HCT116 (cell line): ENCODE data around the gene NR5A2. TPM values are rescaled to one million over a fixed set of nuclear protein-coding genes. Genes with fewer than 3 reads are reported as not detected.

Source experiments
- ATAC-seq: fragments of 200-7000 bp; cut with Tn5 transposase; 2 replicates; pipeline ENCODE4 v1.9.1; 2020; ENCODE audit warnings: mild to moderate bottlenecking, moderate library complexity
- BruUV-seq: library from RNA; stranded (reverse); fragments of 400-500 nt; replicated peaks from 2 replicates; lab custom pipeline; 2021; lab: Mats Ljungman, UMichigan
- CTCF ChIA-PET: fragments of 300-600 bp; sonication (Branson Sonifier 250); formaldehyde crosslinking; loops from one replicate; lab custom pipeline; 2021; ENCODE audit warnings: antibody characterized with exemption; lab: Charles Lee
- POLR2A ChIA-PET: fragments of 300-600, 350-600 bp; sonication (Branson Sonifier 250); formaldehyde crosslinking; loops from one replicate; lab custom pipeline; 2021; ENCODE audit warnings: antibody characterized with exemption; lab: Charles Lee
- RAD21 ChIA-PET, 2 experiments: fragments of 300-600 bp; sonication (Branson Sonifier 250); formaldehyde crosslinking; loops; one replicate each; lab custom pipeline; 2023; ENCODE audit warnings: low total read pairs in 2 of 2; ENCODE audit not compliant: uncharacterized antibody in 2 of 2, unreplicated experiment in 2 of 2, low non-redundant PET in 1 of 2; lab: Charles Lee
- DNase-seq: peaks from one replicate; pipeline ENCODE4 v3.0.0-alpha.2; 2010; ENCODE audit warnings: low read depth, low spot score
- H2AFZ ChIP-seq: fragments of 200-600 bp; shearing (Covaris generic), sonication (generic); 2 replicates; pipeline ENCODE4 v1.6.1; 2017; ENCODE audit warnings: low read depth, mixed run types, mixed read lengths, antibody characterized with exemption, low read length; ENCODE audit not compliant: poor library complexity, severe bottlenecking
- H3K27ac ChIP-seq: 2 replicates; pipeline ENCODE4 v1.5.1; 2012; ENCODE audit warnings: low read depth, low read length
- H3K27me3 ChIP-seq: fragments of 200-600 bp; sonication (generic); 2 replicates; pipeline ENCODE4 v1.6.1; 2016; ENCODE audit warnings: mixed run types, low read length, mixed read lengths; ENCODE audit not compliant: insufficient read depth
- H3K36me3 ChIP-seq, 2 experiments: fragments of 200-500 bp in 1 of 2; fragments of 200-600 bp in 1 of 2; sonication (Bioruptor generic) in 1 of 2; sonication (generic) in 1 of 2; 2 replicates each; pipeline versions ENCODE4 v1.5.1 to v1.6.1; 2014 to 2016; ENCODE audit warnings: low read length in 2 of 2, inconsistent platforms in 1 of 2, mixed read lengths in 1 of 2, mixed run types in 1 of 2; ENCODE audit not compliant: insufficient read depth in 2 of 2, control insufficient read depth in 1 of 2
- H3K4me1 ChIP-seq, 2 experiments: fragments of 200-600 bp in 1 of 2; sonication (generic) in 1 of 2; 2 replicates each; pipeline versions ENCODE4 v1.5.1 to v1.6.1; 2012 to 2017; ENCODE audit warnings: low read length in 2 of 2, inconsistent platforms in 1 of 2, mild to moderate bottlenecking in 1 of 2, mixed read lengths in 1 of 2, mixed run types in 1 of 2, moderate library complexity in 1 of 2; ENCODE audit not compliant: insufficient read depth in 2 of 2, control insufficient read depth in 1 of 2
- H3K4me2 ChIP-seq: fragments of 200-600 bp; sonication (generic); 2 replicates; pipeline ENCODE4 v1.6.1; 2017; ENCODE audit warnings: mixed run types, low read length, mixed read lengths
- H3K4me3 ChIP-seq, 2 experiments: fragments of 200-600 bp in 1 of 2; sonication (generic) in 1 of 2; replicated peaks in 1 of 2; 2 replicates each; pipeline ENCODE4 v1.5.1; 2011 to 2016; ENCODE audit warnings: low read length in 2 of 2, control low read depth in 1 of 2, low read depth in 1 of 2, mild to moderate bottlenecking in 1 of 2, mixed read lengths in 1 of 2, mixed run types in 1 of 2
- H3K79me2 ChIP-seq: fragments of 200-600 bp; sonication (generic); 2 replicates; pipeline ENCODE4 v1.6.1; 2017; ENCODE audit warnings: mild to moderate bottlenecking, mixed run types, low read length, moderate library complexity, mixed read lengths; ENCODE audit not compliant: insufficient read depth
- H3K9ac ChIP-seq: fragments of 200-600 bp; sonication (generic); 2 replicates; pipeline ENCODE4 v1.6.1; 2016; ENCODE audit warnings: low read length, mixed read lengths
- H3K9me2 ChIP-seq: fragments of 200-600 bp; sonication (generic), shearing (Covaris generic); 2 replicates; pipeline ENCODE4 v1.6.1; 2017; ENCODE audit warnings: mixed run types, mild to moderate bottlenecking, moderate library complexity; ENCODE audit not compliant: insufficient read depth
- H3K9me3 ChIP-seq, 2 experiments: fragments of 200-500 bp in 1 of 2; fragments of 200-600 bp in 1 of 2; sonication (Bioruptor generic) in 1 of 2; sonication (generic) in 1 of 2; 2 replicates each; pipeline ENCODE4 v1.6.1; 2014 to 2017; ENCODE audit warnings: low read length in 2 of 2, mixed read lengths in 2 of 2, inconsistent platforms in 1 of 2, low read depth in 1 of 2, mild to moderate bottlenecking in 1 of 2, mixed run types in 1 of 2, moderate library complexity in 1 of 2; ENCODE audit not compliant: control insufficient read depth in 1 of 2, insufficient read depth in 1 of 2
- H4K20me1 ChIP-seq: fragments of 200-600 bp; sonication (generic), shearing (Covaris generic); 2 replicates; pipeline ENCODE4 v1.6.1; 2017; ENCODE audit warnings: mixed run types, mild to moderate bottlenecking, moderate library complexity; ENCODE audit not compliant: insufficient read depth
- CEBPB ChIP-seq: IDR thresholded peaks from 2 replicates; pipeline ENCODE4 v1.6.1; 2012; ENCODE audit warnings: low read depth
- EZH2phosphoT487 ChIP-seq: fragments of 200-600 bp; IDR thresholded peaks from 2 replicates; pipeline ENCODE4 v1.6.1; 2018; ENCODE audit warnings: antibody characterized with exemption, borderline replicate concordance
- JUND ChIP-seq: IDR thresholded peaks from 2 replicates; pipeline ENCODE4 v1.6.1; 2012
- MAX ChIP-seq: IDR thresholded peaks from 2 replicates; pipeline ENCODE4 v1.6.1; 2012
- POLR2A ChIP-seq: IDR thresholded peaks from 2 replicates; pipeline ENCODE4 v1.7.0; 2011; ENCODE audit warnings: borderline replicate concordance; ENCODE audit not compliant: insufficient read depth, insufficient read length; ENCODE audit errors: extremely low read depth
- RAD21 ChIP-seq: IDR thresholded peaks from 2 replicates; pipeline ENCODE4 v1.6.1; 2012; ENCODE audit warnings: low read depth, mild to moderate bottlenecking
- SIN3A ChIP-seq: IDR thresholded peaks from 2 replicates; pipeline ENCODE4 v1.6.1; 2012; ENCODE audit warnings: low read depth
- TCF7L2 ChIP-seq: IDR thresholded peaks from 2 replicates; pipeline ENCODE4 v1.7.0; 2011; ENCODE audit warnings: borderline replicate concordance, inconsistent platforms; ENCODE audit not compliant: insufficient read depth, insufficient read length; ENCODE audit errors: extremely low read depth
- ZFX ChIP-seq: fragments of 450-650 bp; IDR thresholded peaks from 2 replicates; pipeline ENCODE4 v1.6.1; 2017
- ZNF274 ChIP-seq: fragments of 200-500 bp; sonication (Bioruptor generic); IDR thresholded peaks from 2 replicates; pipeline ENCODE4 v1.6.1; 2014; ENCODE audit warnings: mild to moderate bottlenecking, low read depth, low read length, inconsistent platforms
- intact Hi-C: fragments of 100-400 bp; cut with micrococcal nuclease; formaldehyde crosslinking; loops from 2 replicates; pipeline ENCODE4 v1.10.0; 2022
- total RNA-seq: library from RNA; stranded (reverse); gene quantifications from one replicate; pipeline ENCODE4 v1.2.1, GENCODE V29; 2021; ENCODE audit not compliant: unreplicated experiment
- TF ChIP-seq, protein P1 (sequence below): IDR thresholded peaks from 2 replicates; pipeline ENCODE4 v1.6.1; 2012; ENCODE audit warnings: low read depth

The NR5A2 gene
- total RNA-seq, 1 experiment from 2014 or later, result 0.91 TPM

DNA sequence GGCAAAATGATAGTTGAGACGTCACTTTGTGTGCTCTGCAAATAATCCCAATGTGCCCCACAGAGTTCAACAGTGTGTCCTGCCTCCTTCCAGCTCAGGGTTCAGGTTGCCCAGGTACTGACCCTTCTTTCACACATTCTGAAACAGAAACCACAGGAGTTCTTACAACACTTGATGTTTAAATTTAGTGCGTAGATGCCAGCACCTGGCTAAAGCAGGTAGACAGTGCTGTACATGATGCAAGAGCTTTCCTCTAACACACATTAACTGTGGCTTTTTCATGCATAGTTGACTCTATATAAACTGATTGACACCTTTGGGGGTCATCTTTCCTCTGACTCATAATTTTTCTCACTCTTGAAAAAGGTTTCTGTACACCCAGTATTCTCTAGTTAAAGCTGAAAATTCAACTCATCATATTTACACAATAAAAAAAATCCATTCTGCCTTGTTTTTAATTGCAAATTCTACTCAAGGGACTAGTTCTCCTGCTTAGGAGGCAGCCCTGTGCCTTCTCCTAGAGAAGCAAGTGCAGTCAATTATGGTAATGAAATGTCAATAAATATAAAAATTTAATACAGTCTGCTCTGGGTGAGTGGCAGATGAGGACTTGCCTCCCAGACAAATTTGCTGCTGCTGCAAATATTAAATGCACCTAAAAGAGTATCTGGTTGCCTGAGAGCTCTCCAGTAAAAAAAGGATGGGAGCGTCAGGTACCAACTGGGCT lies 91.4 kb downstream of the NR5A2 start (continued):
- TF ChIP-seq, protein P1, sequence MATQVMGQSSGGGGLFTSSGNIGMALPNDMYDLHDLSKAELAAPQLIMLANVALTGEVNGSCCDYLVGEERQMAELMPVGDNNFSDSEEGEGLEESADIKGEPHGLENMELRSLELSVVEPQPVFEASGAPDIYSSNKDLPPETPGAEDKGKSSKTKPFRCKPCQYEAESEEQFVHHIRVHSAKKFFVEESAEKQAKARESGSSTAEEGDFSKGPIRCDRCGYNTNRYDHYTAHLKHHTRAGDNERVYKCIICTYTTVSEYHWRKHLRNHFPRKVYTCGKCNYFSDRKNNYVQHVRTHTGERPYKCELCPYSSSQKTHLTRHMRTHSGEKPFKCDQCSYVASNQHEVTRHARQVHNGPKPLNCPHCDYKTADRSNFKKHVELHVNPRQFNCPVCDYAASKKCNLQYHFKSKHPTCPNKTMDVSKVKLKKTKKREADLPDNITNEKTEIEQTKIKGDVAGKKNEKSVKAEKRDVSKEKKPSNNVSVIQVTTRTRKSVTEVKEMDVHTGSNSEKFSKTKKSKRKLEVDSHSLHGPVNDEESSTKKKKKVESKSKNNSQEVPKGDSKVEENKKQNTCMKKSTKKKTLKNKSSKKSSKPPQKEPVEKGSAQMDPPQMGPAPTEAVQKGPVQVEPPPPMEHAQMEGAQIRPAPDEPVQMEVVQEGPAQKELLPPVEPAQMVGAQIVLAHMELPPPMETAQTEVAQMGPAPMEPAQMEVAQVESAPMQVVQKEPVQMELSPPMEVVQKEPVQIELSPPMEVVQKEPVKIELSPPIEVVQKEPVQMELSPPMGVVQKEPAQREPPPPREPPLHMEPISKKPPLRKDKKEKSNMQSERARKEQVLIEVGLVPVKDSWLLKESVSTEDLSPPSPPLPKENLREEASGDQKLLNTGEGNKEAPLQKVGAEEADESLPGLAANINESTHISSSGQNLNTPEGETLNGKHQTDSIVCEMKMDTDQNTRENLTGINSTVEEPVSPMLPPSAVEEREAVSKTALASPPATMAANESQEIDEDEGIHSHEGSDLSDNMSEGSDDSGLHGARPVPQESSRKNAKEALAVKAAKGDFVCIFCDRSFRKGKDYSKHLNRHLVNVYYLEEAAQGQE, result no peak
- TF ChIP-seq SIN3A (no peak), RAD21 (no peak), JUND (no peak), MAX (no peak)

GRCh38 chr1:200121421-200121820 lies 93.9 kb downstream of the NR5A2 start:
- no peak overlapping the region for H3K27ac ChIP-seq
- H3K4me3 ChIP-seq, result no peak overlapping the region
- intact Hi-C loops, result no loop called here
- no peak overlapping the region for H3K4me2 ChIP-seq
- CTCF ChIA-PET, result no interaction called here
- BruUV-seq, result no TSS peak
- ATAC-seq (no peak), DNase-seq (no peak)
- H3K9me3 ChIP-seq, result no peaks in the 10 kb centered on the region
- H2AFZ ChIP-seq, result no peak overlapping the region
- RAD21 ChIA-PET, result no interaction called here
- POLR2A ChIA-PET, result no interaction called here
- H3K9me2 ChIP-seq, result no peaks in the 10 kb centered on the region
- no peaks in the 10 kb centered on the region for H3K79me2 ChIP-seq
- H3K9ac ChIP-seq, result no peak overlapping the region
- no peaks in the 10 kb centered on the region for H3K4me1 ChIP-seq
- H4K20me1 ChIP-seq, result no peaks in the 10 kb centered on the region
- H3K27me3 ChIP-seq, result no peaks in the 10 kb centered on the region
- no peaks in the 10 kb centered on the region for H3K36me3 ChIP-seq
- TF ChIP-seq RAD21 (no peak), TCF7L2 (no peak), ZFX (no peak), POLR2A (no peak), ZNF274 (no peak), CEBPB (no peak), EZH2phosphoT487 (no peak)
